Measurements from ENCODE around the gene PACSIN2. TPM values are rescaled to one million over a fixed set of nuclear protein-coding genes. Genes with fewer than 3 reads are reported as not detected.

The PACSIN2 gene
- 33.2 TPM for polyA plus RNA-seq (2013, experiment 1 of 2)
- 35.1 TPM for polyA plus RNA-seq (2013, experiment 2 of 2)

- Histone ChIP-seq H3K4me1 (ENCODE audit: control insufficient read depth, insufficient read depth, low read depth, low read length) (peaks cover 21% of the 10 kb centered on the region), H4K91ac (ENCODE audit: low read length) (peak within 1 kb of the TSS; percentile 71), H2BK120ac (ENCODE audit: low read depth, low read length) (peak within 1 kb of the TSS; percentile 71), H2BK5ac (ENCODE audit: low read depth, low read length, poor library complexity, severe bottlenecking) (peak within 1 kb of the TSS; percentile 75), H3K18ac (ENCODE audit: low read depth in 1 of 2, low read length in 2 of 2) (peak within 1 kb of the TSS; percentile 63 to 91), H2BK12ac (ENCODE audit: low read length in 2 of 2) (peak within 1 kb of the TSS in 1 of 2 experiments; percentile 55), H3K9me3 (ENCODE audit: control insufficient read depth, low read length) (no peaks in the 10 kb centered on the region), H2AK5ac (ENCODE audit: low read length, severe bottlenecking) (no peak within 1 kb of the TSS), H3K36me3 (ENCODE audit: control insufficient read depth in 1 of 2, insufficient read depth in 2 of 2, low read depth in 1 of 2, low read length in 2 of 2) (no peaks in the 10 kb centered on the region), H4K8ac (ENCODE audit: low read length) (peak within 1 kb of the TSS; percentile 66), H3K23ac (ENCODE audit: low read length in 2 of 2) (no peak within 1 kb of the TSS), H3K27me3 (ENCODE audit: control insufficient read depth in 1 of 2, insufficient read depth in 1 of 2, low read length in 2 of 2) (no peaks in the 10 kb centered on the region), H3K27ac (ENCODE audit: low read length, poor library complexity, severe bottlenecking) (no peak within 1 kb of the TSS), H3K9ac (ENCODE audit: low read length) (peak within 1 kb of the TSS; percentile 89), H3K4ac (ENCODE audit: low read depth in 1 of 2, low read length in 2 of 2) (peak within 1 kb of the TSS; percentile 47 to 67), H3K4me3 (ENCODE audit: insufficient read depth in 1 of 2, low read depth in 1 of 2, low read length in 2 of 2) (peak within 1 kb of the TSS; percentile 83 to 93), H2AFZ (ENCODE audit: low read depth, low read length) (peak within 1 kb of the TSS; percentile 43), H3K14ac (ENCODE audit: low read length in 2 of 2) (peak within 1 kb of the TSS in 1 of 2 experiments; percentile 89), H2BK15ac (ENCODE audit: low read depth, poor library complexity, severe bottlenecking) (peak within 1 kb of the TSS; percentile 52), H3K4me2 (ENCODE audit: low read length, poor library complexity, severe bottlenecking) (peak within 1 kb of the TSS; percentile 74), H3K79me1 (replicated peaks; ENCODE audit: low read length, poor library complexity, severe bottlenecking) (no peaks in the 10 kb centered on the region)
- peak; percentile 99 for DNase-seq
- WGBS, result under 1% methylated on average over 70 of the region's 85 CpGs
Observed at GRCh38 chr22:43014869-43015676, at the start of gene PACSIN2. Gene PACSIN2 (minus strand): TSS chr22:43015149. CDS start chr22:42912080, 103,069 bp downstream.

DNA sequence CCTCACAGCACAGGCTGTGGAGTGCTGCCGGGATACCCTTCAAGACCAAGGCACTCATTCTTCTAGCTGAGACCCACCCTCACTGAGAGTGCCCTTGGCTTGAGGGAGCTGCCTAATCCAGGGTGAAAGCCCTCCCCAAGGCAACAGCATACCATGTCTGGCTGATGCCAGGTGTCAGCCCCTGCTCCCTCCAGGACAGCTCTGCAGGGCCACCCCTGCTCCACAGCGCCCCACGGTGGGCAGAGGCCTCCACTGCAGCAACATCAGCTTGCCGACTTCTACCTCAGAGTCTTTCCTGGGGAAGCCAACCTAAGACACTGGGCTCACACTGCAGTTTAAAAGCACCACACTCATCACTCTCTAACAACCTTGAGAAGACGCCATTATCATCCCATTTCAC is 45.2 kb upstream of the PACSIN2 start:
- Histone ChIP-seq H3K9ac (ENCODE audit: low read length) (no peak overlapping the region), H2AK5ac (ENCODE audit: low read length, severe bottlenecking) (no peak overlapping the region), H4K8ac (ENCODE audit: low read length) (no peak overlapping the region), H3K23ac (ENCODE audit: low read length in 2 of 2) (no peak overlapping the region), H3K4me3 (ENCODE audit: insufficient read depth in 1 of 2, low read depth in 1 of 2, low read length in 2 of 2) (no peak overlapping the region), H2BK15ac (ENCODE audit: low read depth, poor library complexity, severe bottlenecking) (no peak overlapping the region), H2BK120ac (ENCODE audit: low read depth, low read length) (no peak overlapping the region), H3K14ac (ENCODE audit: low read length in 2 of 2) (no peak overlapping the region), H3K27me3 (ENCODE audit: control insufficient read depth in 1 of 2, insufficient read depth in 1 of 2, low read length in 2 of 2) (no peaks in the 10 kb centered on the region), H3K4me1 (ENCODE audit: control insufficient read depth, insufficient read depth, low read depth, low read length) (no peaks in the 10 kb centered on the region), H2AFZ (ENCODE audit: low read depth, low read length) (no peak overlapping the region), H3K4me2 (ENCODE audit: low read length, poor library complexity, severe bottlenecking) (no peak overlapping the region), H3K27ac (ENCODE audit: low read length, poor library complexity, severe bottlenecking) (no peak overlapping the region), H4K91ac (ENCODE audit: low read length) (no peak overlapping the region), H3K18ac (ENCODE audit: low read depth in 1 of 2, low read length in 2 of 2) (no peak overlapping the region), H3K79me1 (replicated peaks; ENCODE audit: low read length, poor library complexity, severe bottlenecking) (no peaks in the 10 kb centered on the region), H3K4ac (ENCODE audit: low read depth in 1 of 2, low read length in 2 of 2) (no peak overlapping the region), H2BK12ac (ENCODE audit: low read length in 2 of 2) (no peak overlapping the region), H3K9me3 (ENCODE audit: control insufficient read depth, low read length) (no peaks in the 10 kb centered on the region), H3K36me3 (ENCODE audit: control insufficient read depth in 1 of 2, insufficient read depth in 2 of 2, low read depth in 1 of 2, low read length in 2 of 2) (peaks cover 38 to 42% of the 10 kb centered on the region in 2 experiments), H2BK5ac (ENCODE audit: low read depth, low read length, poor library complexity, severe bottlenecking) (no peak overlapping the region)
- 48% methylated on average over 5 of the region's 5 CpGs for whole genome bisulfite sequencing
- peak; percentile 15 for DNase-seq

GRCh38 chr22:43057641-43058040 is 42.7 kb upstream of the PACSIN2 start:
- no peak overlapping the region for H3K27ac ChIP-seq (ENCODE audit: low read length, poor library complexity, severe bottlenecking)
- H3K9ac ChIP-seq (ENCODE audit: low read length), result no peak overlapping the region
- no peak overlapping the region for H2BK120ac ChIP-seq (ENCODE audit: low read depth, low read length)
- H3K27me3 ChIP-seq (ENCODE audit: control insufficient read depth in 1 of 2, insufficient read depth in 1 of 2, low read length in 2 of 2), result no peaks in the 10 kb centered on the region
- H3K23ac ChIP-seq (ENCODE audit: low read length in 2 of 2), result no peak overlapping the region
- whole genome bisulfite sequencing, result 93% methylated on average over 2 of the region's 7 CpGs
- H3K14ac ChIP-seq (ENCODE audit: low read length in 2 of 2), result no peak overlapping the region
- H4K8ac ChIP-seq (ENCODE audit: low read length), result no peak overlapping the region
- DNase-seq, result no peak
- no peak overlapping the region for H3K4me3 ChIP-seq (ENCODE audit: insufficient read depth in 1 of 2, low read depth in 1 of 2, low read length in 2 of 2)
- no peak overlapping the region for H3K18ac ChIP-seq (ENCODE audit: low read depth in 1 of 2, low read length in 2 of 2)
- no peaks in the 10 kb centered on the region for H3K4me1 ChIP-seq (ENCODE audit: control insufficient read depth, insufficient read depth, low read depth, low read length)
- no peak overlapping the region for H2AK5ac ChIP-seq (ENCODE audit: low read length, severe bottlenecking)
- H3K4ac ChIP-seq (ENCODE audit: low read depth in 1 of 2, low read length in 2 of 2), result no peak overlapping the region
- no peaks in the 10 kb centered on the region for H3K9me3 ChIP-seq (ENCODE audit: control insufficient read depth, low read length)
- H2BK5ac ChIP-seq (ENCODE audit: low read depth, low read length, poor library complexity, severe bottlenecking), result no peak overlapping the region
- H3K4me2 ChIP-seq (ENCODE audit: low read length, poor library complexity, severe bottlenecking), result no peak overlapping the region
- H2BK12ac ChIP-seq (ENCODE audit: low read length in 2 of 2), result no peak overlapping the region
- peaks cover 24 to 52% of the 10 kb centered on the region in 2 experiments for H3K36me3 ChIP-seq (ENCODE audit: control insufficient read depth in 1 of 2, insufficient read depth in 2 of 2, low read depth in 1 of 2, low read length in 2 of 2)
- H3K79me1 ChIP-seq (replicated peaks; ENCODE audit: low read length, poor library complexity, severe bottlenecking), result no peaks in the 10 kb centered on the region
- H4K91ac ChIP-seq (ENCODE audit: low read length), result no peak overlapping the region
- no peak overlapping the region for H2AFZ ChIP-seq (ENCODE audit: low read depth, low read length)
- H2BK15ac ChIP-seq (ENCODE audit: low read depth, poor library complexity, severe bottlenecking), result no peak overlapping the region

- Histone ChIP-seq H2AK5ac (ENCODE audit: low read length, severe bottlenecking) (no peak overlapping the region), H3K4me1 (ENCODE audit: control insufficient read depth, insufficient read depth, low read depth, low read length) (no peaks in the 10 kb centered on the region), H3K27ac (ENCODE audit: low read length, poor library complexity, severe bottlenecking) (no peak overlapping the region), H3K23ac (ENCODE audit: low read length in 2 of 2) (peak overlapping the region in 1 of 2 experiments; percentile 72), H3K27me3 (ENCODE audit: control insufficient read depth in 1 of 2, insufficient read depth in 1 of 2, low read length in 2 of 2) (no peaks in the 10 kb centered on the region), H3K36me3 (ENCODE audit: control insufficient read depth in 1 of 2, insufficient read depth in 2 of 2, low read depth in 1 of 2, low read length in 2 of 2) (peaks cover 17 to 33% of the 10 kb centered on the region in 2 experiments), H2BK5ac (ENCODE audit: low read depth, low read length, poor library complexity, severe bottlenecking) (no peak overlapping the region), H3K4ac (ENCODE audit: low read depth in 1 of 2, low read length in 2 of 2) (no peak overlapping the region), H2AFZ (ENCODE audit: low read depth, low read length) (no peak overlapping the region), H3K9ac (ENCODE audit: low read length) (no peak overlapping the region), H3K79me1 (replicated peaks; ENCODE audit: low read length, poor library complexity, severe bottlenecking) (no peaks in the 10 kb centered on the region), H3K18ac (ENCODE audit: low read depth in 1 of 2, low read length in 2 of 2) (no peak overlapping the region), H4K8ac (ENCODE audit: low read length) (no peak overlapping the region), H2BK12ac (ENCODE audit: low read length in 2 of 2) (no peak overlapping the region), H3K14ac (ENCODE audit: low read length in 2 of 2) (no peak overlapping the region), H3K4me3 (ENCODE audit: insufficient read depth in 1 of 2, low read depth in 1 of 2, low read length in 2 of 2) (no peak overlapping the region), H3K4me2 (ENCODE audit: low read length, poor library complexity, severe bottlenecking) (no peak overlapping the region), H3K9me3 (ENCODE audit: control insufficient read depth, low read length) (no peaks in the 10 kb centered on the region), H2BK120ac (ENCODE audit: low read depth, low read length) (no peak overlapping the region), H4K91ac (ENCODE audit: low read length) (no peak overlapping the region), H2BK15ac (ENCODE audit: low read depth, poor library complexity, severe bottlenecking) (no peak overlapping the region)
- 85% methylated on average over 7 of the region's 7 CpGs for WGBS
- no peak for DNase-seq
Observed at GRCh38 chr22:43053176-43053575, 38.2 kb upstream of the PACSIN2 start.
